Measurements from ENCODE around the gene FRMD4A. TPM values are rescaled to one million over a fixed set of nuclear protein-coding genes. Genes with fewer than 3 reads are reported as not detected.

Gene FRMD4A
- total and polyA plus RNA-seq, 7 donors: 3.0 to 27.8 (median 14.4) TPM

GRCh38 chr10:13942035-13942434, 388.7 kb downstream of the FRMD4A start:
- TF ChIP-seq EP300 (IDR thresholded peaks at IDR 0.05) (no peak), POLR2AphosphoS5 (IDR thresholded peaks at IDR 0.05) (no peak), POLR2A (IDR thresholded peaks at IDR 0.05) (no peak), CTCF (IDR thresholded peaks at IDR 0.05) (no peak)
- Histone ChIP-seq H3K27ac (no peak overlapping the region), H3K4me1 (peaks cover 0 to 22% (median 14%) of the 10 kb centered on the region in 4 donors), H3K9me3 (no peaks in the 10 kb centered on the region), H3K36me3 (no peaks in the 10 kb centered on the region), H3K4me3 (no peak overlapping the region), H3K27me3 (no peaks in the 10 kb centered on the region)
- intact Hi-C loops (cut with DNase I): no loop called here
- DNase-seq: no peak
- 64 to 69% methylated on average over 5 of the region's 5 CpGs for WGBS, 2 donors

GRCh38 chr10:13939391-13939790, 391.3 kb downstream of the FRMD4A start:
- H3K9me3 ChIP-seq: no peaks in the 10 kb centered on the region
- no peak for DNase-seq
- peaks cover 0 to 7% (median 0%) of the 10 kb centered on the region in 4 donors for H3K4me1 ChIP-seq
- H3K27ac ChIP-seq: peak overlapping the region in 1 of 4 donors; percentile 16
- TF ChIP-seq POLR2A (IDR thresholded peaks at IDR 0.05): no peak
- TF ChIP-seq EP300 (IDR thresholded peaks at IDR 0.05): no peak
- TF ChIP-seq CTCF (IDR thresholded peaks at IDR 0.05): no peak
- TF ChIP-seq POLR2AphosphoS5 (IDR thresholded peaks at IDR 0.05): no peak
- H3K4me3 ChIP-seq: no peak overlapping the region
- H3K36me3 ChIP-seq: no peaks in the 10 kb centered on the region
- intact Hi-C loops (cut with DNase I): no loop called here
- H3K27me3 ChIP-seq: no peaks in the 10 kb centered on the region

GRCh38 chr10:13938950-13939349, 391.8 kb downstream of the FRMD4A start:
- H3K27me3 ChIP-seq: no peaks in the 10 kb centered on the region
- peak overlapping the region in 1 of 4 donors; percentile 16 for H3K27ac ChIP-seq
- 48 to 57% methylated on average over 8 of the region's 8 CpGs for WGBS, 2 donors
- intact Hi-C loops (cut with DNase I): no loop called here
- no peaks in the 10 kb centered on the region for H3K9me3 ChIP-seq
- H3K4me3 ChIP-seq: no peak overlapping the region
- H3K4me1 ChIP-seq: peaks cover 0 to 7% (median 0%) of the 10 kb centered on the region in 4 donors
- no peaks in the 10 kb centered on the region for H3K36me3 ChIP-seq
- TF ChIP-seq POLR2AphosphoS5 (IDR thresholded peaks at IDR 0.05): no peak
- no peak for TF ChIP-seq EP300 (IDR thresholded peaks at IDR 0.05)
- no peak for TF ChIP-seq POLR2A (IDR thresholded peaks at IDR 0.05)
- TF ChIP-seq CTCF (IDR thresholded peaks at IDR 0.05): no peak
- no peak for DNase-seq

GRCh38 chr10:13936826-13937225, 393.9 kb downstream of the FRMD4A start:
- Histone ChIP-seq H3K36me3 (no peaks in the 10 kb centered on the region), H3K27me3 (no peaks in the 10 kb centered on the region), H3K27ac (no peak overlapping the region), H3K4me3 (no peak overlapping the region), H3K9me3 (no peaks in the 10 kb centered on the region), H3K4me1 (peaks cover 0 to 7% (median 0%) of the 10 kb centered on the region in 4 donors)
- intact Hi-C loops (cut with DNase I): no loop called here
- TF ChIP-seq EP300 (IDR thresholded peaks at IDR 0.05): no peak
- no peak for TF ChIP-seq POLR2AphosphoS5 (IDR thresholded peaks at IDR 0.05)
- no peak for TF ChIP-seq CTCF (IDR thresholded peaks at IDR 0.05)
- no peak for TF ChIP-seq POLR2A (IDR thresholded peaks at IDR 0.05)
- WGBS, 2 donors: 48 to 72% methylated on average over 2 of the region's 2 CpGs
- DNase-seq: no peak

- H3K9me3 ChIP-seq: no peaks in the 10 kb centered on the region
- intact Hi-C loops (cut with DNase I): no loop called here
- 39 to 60% methylated on average over 10 of the region's 10 CpGs for WGBS, 2 donors
Observed at GRCh38 chr10:13930120-13930519, 400.6 kb downstream of the FRMD4A start.

More at GRCh38 chr10:13930120-13930519, 400.6 kb downstream of the FRMD4A start:
- Histone ChIP-seq H3K36me3 (no peaks in the 10 kb centered on the region), H3K4me1 (peaks cover 0 to 10% (median 5%) of the 10 kb centered on the region in 4 donors), H3K4me3 (no peak overlapping the region), H3K27ac (no peak overlapping the region), H3K27me3 (no peaks in the 10 kb centered on the region)
- TF ChIP-seq EP300 (IDR thresholded peaks at IDR 0.05): no peak
- no peak for TF ChIP-seq CTCF (IDR thresholded peaks at IDR 0.05)
- no peak for TF ChIP-seq POLR2AphosphoS5 (IDR thresholded peaks at IDR 0.05)
- TF ChIP-seq POLR2A (IDR thresholded peaks at IDR 0.05): no peak
- no peak for DNase-seq
